ENCODE data around the gene TSPAN5. TPM values are rescaled to one million over a fixed set of nuclear protein-coding genes. Genes with fewer than 3 reads are reported as not detected.

Gene TSPAN5
- total and polyA plus RNA-seq, 11 donors: 1.0 to 10.2 (median 5.6) TPM

GRCh38 chr4:98689507-98690174, 31.2 kb upstream of the TSPAN5 start:
- DNase-seq: no peak
- H3K9me3 ChIP-seq: no peaks in the 10 kb centered on the region
- TF ChIP-seq CTCF (IDR thresholded peaks at IDR 0.05) (no peak), POLR2A (IDR thresholded peaks at IDR 0.05) (no peak)
- no peak overlapping the region for H3K4me3 ChIP-seq
- H3K27ac ChIP-seq: no peak overlapping the region
- no peaks in the 10 kb centered on the region for H3K27me3 ChIP-seq
- H3K36me3 ChIP-seq: no peaks in the 10 kb centered on the region
- no peak for ATAC-seq
- 91 to 96% (median 92%) methylated on average over 4 of the region's 4 CpGs for WGBS, 4 donors
- intact Hi-C loops (cut with DNase I): no loop called here
- H3K4me1 ChIP-seq: peaks cover 0 to 9% (median 0%) of the 10 kb centered on the region in 12 donors

GRCh38 chr4:98688411-98689290, 30.2 kb upstream of the TSPAN5 start:
- WGBS, 4 donors: 45 to 56% (median 53%) methylated on average over 5 of the region's 5 CpGs
- Histone ChIP-seq H3K27ac (peak overlapping the region in 1 of 12 donors; percentile 30), H3K9me3 (no peaks in the 10 kb centered on the region), H3K4me1 (peaks cover 0 to 9% (median 0%) of the 10 kb centered on the region in 12 donors), H3K4me3 (no peak overlapping the region), H3K36me3 (no peaks in the 10 kb centered on the region), H3K27me3 (no peaks in the 10 kb centered on the region)
- ATAC-seq (no peak), DNase-seq (no peak)
- intact Hi-C loops (cut with DNase I): no loop called here
- TF ChIP-seq CTCF (IDR thresholded peaks at IDR 0.05): no peak
- TF ChIP-seq POLR2A (IDR thresholded peaks at IDR 0.05): no peak

GRCh38 chr4:98687876-98688275, 29.5 kb upstream of the TSPAN5 start:
- peaks cover 0 to 9% (median 0%) of the 10 kb centered on the region in 12 donors for H3K4me1 ChIP-seq
- H3K36me3 ChIP-seq: no peaks in the 10 kb centered on the region
- TF ChIP-seq CTCF (IDR thresholded peaks at IDR 0.05) (no peak), POLR2A (IDR thresholded peaks at IDR 0.05) (no peak)
- ATAC-seq (no peak), DNase-seq (no peak)
- no peak overlapping the region for H3K27ac ChIP-seq
- no peaks in the 10 kb centered on the region for H3K27me3 ChIP-seq
- H3K4me3 ChIP-seq: no peak overlapping the region
- intact Hi-C loops (cut with DNase I): no loop called here
- 88 to 93% (median 92%) methylated on average over 1 of the region's 1 CpG for whole genome bisulfite sequencing, 4 donors
- no peaks in the 10 kb centered on the region for H3K9me3 ChIP-seq

- intact Hi-C loops (cut with DNase I): no loop called here
- Histone ChIP-seq H3K36me3 (no peaks in the 10 kb centered on the region), H3K9me3 (no peaks in the 10 kb centered on the region), H3K27me3 (no peaks in the 10 kb centered on the region), H3K4me1 (peaks cover 0 to 9% (median 0%) of the 10 kb centered on the region in 12 donors), H3K4me3 (no peak overlapping the region), H3K27ac (no peak overlapping the region)
- no peak for TF ChIP-seq POLR2A (IDR thresholded peaks at IDR 0.05)
- no peak for TF ChIP-seq CTCF (IDR thresholded peaks at IDR 0.05)
- 32 to 46% (median 35%) methylated on average over 1 of the region's 1 CpG for WGBS, 4 donors
- ATAC-seq (no peak), DNase-seq (no peak)
These were observed 28.4 kb upstream of the TSPAN5 start for GRCh38 chr4:98686847-98687246.

All from heart left ventricle (tissue), 16 donors.